ENCODE results near the gene STK24.

- TF ChIP-seq PATZ1 (CRISPR knock-in tag; IDR thresholded peaks at IDR 0.05; ENCODE audit: borderline replicate concordance) (no peak), TOX (CRISPR knock-in tag; IDR thresholded peaks at IDR 0.05; ENCODE audit: borderline replicate concordance) (no peak), CSDC2 (CRISPR knock-in tag; IDR thresholded peaks at IDR 0.05) (no peak), ZC3H10 (CRISPR knock-in tag; IDR thresholded peaks at IDR 0.05) (no peak), CREB5 (CRISPR knock-in tag; IDR thresholded peaks at IDR 0.05; ENCODE audit: low read depth) (no peak), ZNF565 (CRISPR knock-in tag; conservative IDR thresholded peaks at IDR 0.05; ENCODE audit: low read depth) (no peak), ARNTL (CRISPR knock-in tag; IDR thresholded peaks at IDR 0.05; ENCODE audit: borderline replicate concordance, low read depth) (no peak)
Observed at GRCh38 chr13:98534821-98535220, 42.1 kb downstream of the STK24 start.
